GM12878 (cell line): ENCODE measurements around the gene KCNMB4. TPM values are rescaled to one million over a fixed set of nuclear protein-coding genes. Genes with fewer than 3 reads are reported as not detected.

ENCODE experiments used
- ATAC-seq: fragments of 200-7000 bp; cut with Tn5 transposase; 3 replicates; pipeline ENCODE4 v1.9.1; 2020; ENCODE audit warnings: mild to moderate bottlenecking, moderate library complexity
- BruUV-seq: library from RNA; stranded (reverse); fragments of 400-500 nt; replicated peaks from 2 replicates; lab custom pipeline; 2021; lab: Mats Ljungman, UMichigan
- CTCF ChIA-PET: fragments of 300-600 bp; sonication (Branson Sonifier 250); formaldehyde crosslinking; extraction: SDS; loops from one replicate; lab custom pipeline; 2021; ENCODE audit warnings: inconsistent platforms; lab: Yijun Ruan, JAX
- POLR2A ChIA-PET: fragments of 350-600 bp; formaldehyde crosslinking; extraction: SDS; loops from one replicate; lab custom pipeline; 2021; ENCODE audit warnings: inconsistent platforms; lab: Charles Lee
- RAD21 ChIA-PET: fragments of 300-600 bp; sonication (Branson Sonifier 250); formaldehyde crosslinking; loops from one replicate; lab custom pipeline; 2023; ENCODE audit warnings: antibody characterized with exemption; ENCODE audit not compliant: unreplicated experiment; lab: Charles Lee
- SMC1A ChIA-PET: fragments of 300-600 bp; sonication (Branson Sonifier 250); formaldehyde crosslinking; loops from one replicate; lab custom pipeline; 2023; ENCODE audit not compliant: unreplicated experiment, uncharacterized antibody; lab: Charles Lee
- DNase-seq: peaks from one replicate; pipeline ENCODE4 v3.0.0-alpha.2; 2011; ENCODE audit warnings: low read depth, low spot score
- FAIRE-seq: peaks from 3 replicates; lab custom pipeline; 2011; peaks lifted over from hg19 to GRCh38; lab: Jason Lieb, UNC
- H2AFZ ChIP-seq: 2 replicates; pipeline ENCODE4 v1.6.0; 2011; ENCODE audit warnings: low read depth, low read length, control low read depth; ENCODE audit not compliant: control insufficient read depth
- H3K27ac ChIP-seq: 2 replicates; pipeline ENCODE4 v1.5.1; 2011; ENCODE audit warnings: control low read depth; ENCODE audit not compliant: control insufficient read depth, insufficient read depth
- H3K27me3 ChIP-seq, 2 experiments: replicated peaks in 1 of 2; 2 replicates each; pipeline versions ENCODE4 v1.6.0 to v1.6.1; 2011; ENCODE audit warnings: low read length in 1 of 2; ENCODE audit not compliant: control insufficient read depth in 2 of 2, insufficient read depth in 2 of 2
- H3K36me3 ChIP-seq, 2 experiments: 2 replicates each; pipeline ENCODE4 v1.5.1; 2011; ENCODE audit warnings: low read length in 1 of 2; ENCODE audit not compliant: control insufficient read depth in 2 of 2, insufficient read depth in 2 of 2
- H3K4me1 ChIP-seq: 2 replicates; pipeline ENCODE4 v1.6.1; 2011; ENCODE audit warnings: mild to moderate bottlenecking, low read length, moderate library complexity, mixed read lengths; ENCODE audit not compliant: control insufficient read depth, insufficient read depth
- H3K4me2 ChIP-seq: 2 replicates; pipeline ENCODE4 v1.6.0; 2011; ENCODE audit warnings: control low read depth; ENCODE audit not compliant: control insufficient read depth, insufficient read depth
- H3K4me3 ChIP-seq: fragments of 200-600 bp; sonication (generic); 2 replicates; pipeline ENCODE4 v1.5.1; 2016
- H3K79me2 ChIP-seq: 2 replicates; pipeline ENCODE4 v1.6.0; 2011; ENCODE audit warnings: low read length; ENCODE audit not compliant: control insufficient read depth, insufficient read depth
- H3K9ac ChIP-seq: 2 replicates; pipeline ENCODE4 v1.8.0; 2011; ENCODE audit warnings: low read length, control low read depth, mixed read lengths; ENCODE audit not compliant: control insufficient read depth, insufficient read depth
- H3K9me3 ChIP-seq: replicated peaks from 3 replicates; pipeline ENCODE4 v1.5.1; 2011; ENCODE audit warnings: mild to moderate bottlenecking, low read length; ENCODE audit not compliant: control insufficient read depth, insufficient read depth
- H4K20me1 ChIP-seq: 2 replicates; pipeline ENCODE4 v1.6.0; 2011; ENCODE audit not compliant: control insufficient read depth, insufficient read depth
- FOXK2 ChIP-seq: fragments of 450-650 bp; IDR thresholded peaks from 2 replicates; pipeline ENCODE4 v1.6.1; 2017; ENCODE audit warnings: mild to moderate bottlenecking, moderate library complexity
- HDAC2 ChIP-seq: fragments of 200-600 bp; sonication (generic); IDR thresholded peaks from 2 replicates; pipeline ENCODE4 v1.6.1; 2017
- RFX5 ChIP-seq: IDR thresholded peaks from 2 replicates; pipeline ENCODE4 v1.6.1; 2011; ENCODE audit warnings: low read depth, low read length, improper control_type of control experiment
- WGBS: methylation state at CpG from one replicate; pipeline ENCODE4 v1.1.6; 2016; ENCODE audit warnings: low lambda C conversion rate; ENCODE audit not compliant: insufficient replicate concordance, insufficient coverage; ENCODE audit errors: missing lambda C conversion rate; 5-methylcytosine and 5-hydroxymethylcytosine counted together
- in situ Hi-C: fragments of 300-500 bp; cut with MboI; formaldehyde crosslinking; loops from 9 replicates; pipeline ENCODE4 v1.14.3; 2018; ENCODE audit warnings: mixed read lengths
- intact Hi-C: fragments of 100-400 bp; cut with micrococcal nuclease; formaldehyde crosslinking; loops from one replicate; pipeline ENCODE4 v1.14.2; 2022; ENCODE audit not compliant: unreplicated experiment
- polyA plus RNA-seq, 11 experiments: library from polyadenylated mRNA; depleted of rRNA in 4 of 11; unstranded in 6 of 11; stranded (reverse) in 5 of 11; fragments of >200 nt; fragmentation: Nextera tagmentation in 4 of 11; fragmentation: Illumina TruSeq in 1 of 11; extraction: Ambion mirVana in 4 of 11; extraction: Trizol in 1 of 11; gene quantifications; 1 replicate in 1 of 11; 2 replicates in 10 of 11; pipeline versions ENCODE4 v1.2.1 to v1.2.3, GENCODE V29; 2011 to 2016; ENCODE audit warnings: inconsistent platforms in 2 of 11, missing spikeins in 2 of 11, low read depth in 1 of 11
- total RNA-seq, 4 experiments: library from RNA; depleted of rRNA in 3 of 4; stranded (reverse); fragments of >200 nt in 3 of 4; fragmentation: Illumina TruSeq in 1 of 4; extraction: Trizol in 1 of 4; gene quantifications; 2 replicates each; pipeline versions ENCODE4 v1.2.1 to v1.2.3, GENCODE V29; 2013 to 2021
- TF ChIP-seq, protein P1 (sequence below): IDR thresholded peaks from 2 replicates; pipeline ENCODE4 v1.6.1; 2012; ENCODE audit warnings: low read depth, low read length, improper control_type of control experiment
- TF ChIP-seq, protein P2 (sequence below): fragments of 150-350 bp; IDR thresholded peaks from 2 replicates; pipeline ENCODE4 v1.6.1; 2014; ENCODE audit warnings: mild to moderate bottlenecking, low read depth, low read length
- TF ChIP-seq, protein P3 (sequence below): IDR thresholded peaks from 2 replicates; pipeline ENCODE4 v1.6.1; 2011; ENCODE audit warnings: low read depth, low read length, improper control_type of control experiment, borderline replicate concordance

Gene KCNMB4
- total and polyA plus RNA-seq, 10 of the 15 experiments (the other 5 are each of a cell fraction or from before 2014, with no cell fraction given), result 0.06 to 0.37 (median 0.16) TPM; not detected in 2

DNA sequence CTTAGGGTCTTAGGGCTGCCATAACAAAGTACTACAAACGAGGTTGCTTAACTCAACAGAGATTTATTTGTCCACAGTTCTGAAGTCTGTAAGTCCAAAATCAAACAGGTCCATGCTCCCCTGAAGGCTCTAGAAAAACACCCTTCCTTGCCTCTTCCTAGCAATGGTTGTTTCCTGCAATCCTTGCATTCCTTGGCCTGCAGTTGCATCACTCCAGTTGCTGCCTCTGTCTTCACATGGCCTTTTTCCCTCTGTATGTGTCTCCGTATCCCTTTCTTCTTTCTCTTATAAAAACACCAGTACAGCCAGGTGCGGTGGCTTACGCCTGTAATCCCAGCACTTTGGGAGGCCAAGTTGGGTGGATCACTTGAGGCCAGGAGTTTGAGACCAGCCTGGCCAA is 17.4 kb downstream of the KCNMB4 start:
- no peaks in the 10 kb centered on the region for H3K79me2 ChIP-seq
- no peaks in the 10 kb centered on the region for H3K36me3 ChIP-seq
- TF ChIP-seq FOXK2, result no peak
- TF ChIP-seq, protein P1, sequence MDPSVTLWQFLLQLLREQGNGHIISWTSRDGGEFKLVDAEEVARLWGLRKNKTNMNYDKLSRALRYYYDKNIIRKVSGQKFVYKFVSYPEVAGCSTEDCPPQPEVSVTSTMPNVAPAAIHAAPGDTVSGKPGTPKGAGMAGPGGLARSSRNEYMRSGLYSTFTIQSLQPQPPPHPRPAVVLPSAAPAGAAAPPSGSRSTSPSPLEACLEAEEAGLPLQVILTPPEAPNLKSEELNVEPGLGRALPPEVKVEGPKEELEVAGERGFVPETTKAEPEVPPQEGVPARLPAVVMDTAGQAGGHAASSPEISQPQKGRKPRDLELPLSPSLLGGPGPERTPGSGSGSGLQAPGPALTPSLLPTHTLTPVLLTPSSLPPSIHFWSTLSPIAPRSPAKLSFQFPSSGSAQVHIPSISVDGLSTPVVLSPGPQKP, result no peak
- no peak overlapping the region for H3K27ac ChIP-seq
- SMC1A ChIA-PET, result no interaction called here
- intact Hi-C loops (no loop called here), in situ Hi-C loops (no loop called here)
- no peaks in the 10 kb centered on the region for H4K20me1 ChIP-seq
- no peaks in the 10 kb centered on the region for H3K4me1 ChIP-seq
- no peaks in the 10 kb centered on the region; the same call in 2 of the 3 replicates for H3K9me3 ChIP-seq
- no TSS peak for BruUV-seq
- no peak overlapping the region for H3K4me2 ChIP-seq
- H3K4me3 ChIP-seq, result no peak overlapping the region
- WGBS, result 73% methylated on average over 4 of the region's 4 CpGs
- no peaks in the 10 kb centered on the region for H3K27me3 ChIP-seq
- CTCF ChIA-PET, result no interaction called here
- H3K9ac ChIP-seq, result no peak overlapping the region
- H2AFZ ChIP-seq, result no peak overlapping the region
- no peak for FAIRE-seq
- no peak for DNase-seq
- RAD21 ChIA-PET, result no interaction called here
- no peak for ATAC-seq
- POLR2A ChIA-PET, result no interaction called here

DNA sequence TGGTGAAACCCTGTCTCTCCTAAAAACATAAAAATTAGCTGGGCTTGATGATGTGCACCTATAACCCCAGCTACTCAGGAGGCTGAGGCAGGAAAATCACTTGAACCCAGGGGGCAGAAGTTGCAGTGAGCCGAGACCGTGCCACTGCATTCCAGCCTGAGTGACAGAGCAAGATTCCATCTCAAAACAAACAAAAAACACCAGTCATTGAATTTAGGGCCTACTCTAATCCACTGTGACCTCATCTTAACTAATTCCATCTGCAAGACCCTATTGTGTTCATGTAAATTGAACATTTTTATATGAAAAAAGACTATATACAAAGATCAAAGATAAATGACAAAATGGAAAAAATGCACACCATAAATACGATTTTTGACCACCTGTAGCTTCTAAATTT is 17.8 kb downstream of the KCNMB4 start:
- in situ Hi-C loops, result no loop called here
- CTCF ChIA-PET, result interaction anchor here (0.8 kb wide), 1 partner anchor 15 kb away, joined by 3 read pairs; no protein-coding TSS in a partner anchor
- no peaks in the 10 kb centered on the region for H3K79me2 ChIP-seq

More for the DNA sequence above, 17.8 kb downstream of the KCNMB4 start:
- 56% methylated on average over 3 of the region's 3 CpGs for WGBS
- BruUV-seq, result no TSS peak
- Histone ChIP-seq H3K36me3 (no peaks in the 10 kb centered on the region), H2AFZ (no peak overlapping the region), H3K4me3 (no peak overlapping the region), H3K9me3 (no peaks in the 10 kb centered on the region; the same call in 2 of the 3 replicates), H3K27me3 (no peaks in the 10 kb centered on the region), H3K27ac (no peak overlapping the region), H3K9ac (no peak overlapping the region), H3K4me1 (no peaks in the 10 kb centered on the region), H4K20me1 (no peaks in the 10 kb centered on the region), H3K4me2 (no peak overlapping the region)
- intact Hi-C loops, result no loop called here
- ATAC-seq (no peak), FAIRE-seq (no peak), DNase-seq (no peak)
- ChIA-PET SMC1A (no interaction called here), POLR2A (no interaction called here), RAD21 (no interaction called here)
- TF ChIP-seq HDAC2 (no peak), RFX5 (no peak), FOXK2 (no peak)
- TF ChIP-seq, protein P2, sequence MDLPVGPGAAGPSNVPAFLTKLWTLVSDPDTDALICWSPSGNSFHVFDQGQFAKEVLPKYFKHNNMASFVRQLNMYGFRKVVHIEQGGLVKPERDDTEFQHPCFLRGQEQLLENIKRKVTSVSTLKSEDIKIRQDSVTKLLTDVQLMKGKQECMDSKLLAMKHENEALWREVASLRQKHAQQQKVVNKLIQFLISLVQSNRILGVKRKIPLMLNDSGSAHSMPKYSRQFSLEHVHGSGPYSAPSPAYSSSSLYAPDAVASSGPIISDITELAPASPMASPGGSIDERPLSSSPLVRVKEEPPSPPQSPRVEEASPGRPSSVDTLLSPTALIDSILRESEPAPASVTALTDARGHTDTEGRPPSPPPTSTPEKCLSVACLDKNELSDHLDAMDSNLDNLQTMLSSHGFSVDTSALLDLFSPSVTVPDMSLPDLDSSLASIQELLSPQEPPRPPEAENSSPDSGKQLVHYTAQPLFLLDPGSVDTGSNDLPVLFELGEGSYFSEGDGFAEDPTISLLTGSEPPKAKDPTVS, result no peak
- TF ChIP-seq, protein P3, sequence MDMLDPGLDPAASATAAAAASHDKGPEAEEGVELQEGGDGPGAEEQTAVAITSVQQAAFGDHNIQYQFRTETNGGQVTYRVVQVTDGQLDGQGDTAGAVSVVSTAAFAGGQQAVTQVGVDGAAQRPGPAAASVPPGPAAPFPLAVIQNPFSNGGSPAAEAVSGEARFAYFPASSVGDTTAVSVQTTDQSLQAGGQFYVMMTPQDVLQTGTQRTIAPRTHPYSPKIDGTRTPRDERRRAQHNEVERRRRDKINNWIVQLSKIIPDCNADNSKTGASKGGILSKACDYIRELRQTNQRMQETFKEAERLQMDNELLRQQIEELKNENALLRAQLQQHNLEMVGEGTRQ, result no peak
